Mucosa of stomach (tissue), 1 donor: ENCODE data around the gene SEL1L.
"Not testable (repeated sequence)": the region's sequence is repeated elsewhere in the genome, so short reads cannot be mapped to it uniquely, and the experiment has no call there.

Experiments
- H3K27me3 ChIP-seq: one replicate; pipeline ENCODE4 v1.7.0; 2013; ENCODE audit warnings: mild to moderate bottlenecking, low read length; ENCODE audit not compliant: control insufficient read depth, insufficient read depth
- H3K36me3 ChIP-seq: one replicate; pipeline ENCODE4 v1.7.0; 2013; ENCODE audit warnings: low read length; ENCODE audit not compliant: control insufficient read depth, insufficient read depth
- H3K4me1 ChIP-seq: one replicate; pipeline ENCODE4 v1.7.0; 2013; ENCODE audit warnings: mild to moderate bottlenecking, low read length; ENCODE audit not compliant: control insufficient read depth, insufficient read depth
- H3K4me3 ChIP-seq: one replicate; pipeline ENCODE4 v1.7.0; 2013; ENCODE audit warnings: low read length
- H3K9ac ChIP-seq: one replicate; pipeline ENCODE4 v1.7.0; 2013; ENCODE audit warnings: mild to moderate bottlenecking, low read length, moderate library complexity
- H3K9me3 ChIP-seq: one replicate; pipeline ENCODE4 v1.7.0; 2013; ENCODE audit warnings: mild to moderate bottlenecking, low read length, moderate library complexity; ENCODE audit not compliant: control insufficient read depth
- donor health status: Pancreatic carcinoma.

The SEL1L gene

GRCh38 chr14:81466854-81467253 is 66.8 kb downstream of the SEL1L start:
- Histone ChIP-seq H3K27me3 (peaks cover 3% of the 10 kb centered on the region), H3K9me3 (no peaks in the 10 kb centered on the region), H3K36me3 (no peaks in the 10 kb centered on the region), H3K9ac (no peak overlapping the region), H3K4me1 (peaks cover 5% of the 10 kb centered on the region), H3K4me3 (no peak overlapping the region)

- peaks cover 5% of the 10 kb centered on the region for H3K4me1 ChIP-seq
- H3K27me3 ChIP-seq: peaks cover 3% of the 10 kb centered on the region
- H3K9ac ChIP-seq: no peak overlapping the region
- H3K4me3 ChIP-seq: no peak overlapping the region
- no peaks in the 10 kb centered on the region for H3K36me3 ChIP-seq
- no peaks in the 10 kb centered on the region for H3K9me3 ChIP-seq
Observed at GRCh38 chr14:81465507-81466228, 68.0 kb downstream of the SEL1L start.

DNA sequence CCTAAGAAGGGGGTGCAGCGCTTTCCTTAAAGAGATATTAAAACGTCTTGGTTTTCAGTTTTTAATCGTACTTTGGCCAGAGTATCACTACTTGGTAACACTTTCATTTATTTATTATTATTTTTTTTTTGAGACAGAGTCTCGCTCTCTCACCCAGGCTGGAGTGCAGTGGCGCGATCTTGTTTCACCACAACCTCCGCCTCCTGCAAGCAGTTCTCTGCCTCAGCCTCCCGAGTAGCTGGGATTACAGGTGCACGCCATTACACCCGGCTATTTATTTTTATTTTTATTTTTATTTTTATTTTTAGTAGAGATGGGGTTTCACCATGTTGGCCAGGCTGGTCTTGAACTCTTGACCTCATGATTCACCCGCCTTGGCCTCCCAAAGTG is 68.7 kb downstream of the SEL1L start:
- H3K27me3 ChIP-seq, H3K4me1 ChIP-seq, H3K36me3 ChIP-seq, H3K9me3 ChIP-seq: not testable (repeated sequence)
- peak overlapping the region; percentile 63 for H3K4me3 ChIP-seq
- H3K9ac ChIP-seq: peak overlapping the region; percentile 80

DNA sequence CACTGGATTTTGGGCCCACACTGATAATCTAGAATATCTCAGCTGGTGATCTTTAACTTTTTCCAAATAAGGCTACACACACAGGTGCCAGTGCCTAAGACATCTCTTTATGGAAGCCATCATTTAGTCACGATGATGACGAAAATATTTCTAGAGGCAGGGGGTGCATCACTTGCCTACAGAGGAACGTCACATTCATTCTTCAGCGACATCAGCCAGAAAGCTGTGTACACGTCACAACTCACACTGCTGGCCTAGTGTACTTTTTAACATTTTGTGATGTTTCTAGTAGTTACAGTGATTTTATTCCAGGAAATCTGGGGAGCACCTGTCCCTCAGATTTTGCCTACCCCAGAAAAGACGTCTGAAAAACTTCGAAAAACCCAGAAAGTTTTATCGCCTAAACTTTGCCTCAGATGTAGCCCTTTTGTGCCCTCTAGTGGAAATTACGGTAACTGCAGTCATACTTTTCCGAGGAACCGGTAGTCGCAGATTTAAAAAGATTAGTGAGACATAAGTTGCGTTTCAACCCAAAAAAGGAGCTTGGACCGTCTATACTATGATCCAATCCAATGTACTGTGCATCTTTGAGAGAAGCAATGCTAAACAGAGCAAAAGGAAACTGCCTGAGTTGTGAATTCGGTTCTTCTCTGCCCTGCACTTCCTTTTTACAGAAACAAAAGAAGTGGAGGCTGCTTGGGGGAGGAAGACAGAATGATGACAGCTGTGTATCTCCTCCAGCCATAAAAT is 69.2 kb downstream of the SEL1L start:
- Histone ChIP-seq H3K27me3 (peaks cover 3% of the 10 kb centered on the region), H3K4me3 (peak overlapping the region; percentile 63), H3K9me3 (no peaks in the 10 kb centered on the region), H3K9ac (peak overlapping the region; percentile 80), H3K36me3 (no peaks in the 10 kb centered on the region), H3K4me1 (peaks cover 5% of the 10 kb centered on the region)

DNA sequence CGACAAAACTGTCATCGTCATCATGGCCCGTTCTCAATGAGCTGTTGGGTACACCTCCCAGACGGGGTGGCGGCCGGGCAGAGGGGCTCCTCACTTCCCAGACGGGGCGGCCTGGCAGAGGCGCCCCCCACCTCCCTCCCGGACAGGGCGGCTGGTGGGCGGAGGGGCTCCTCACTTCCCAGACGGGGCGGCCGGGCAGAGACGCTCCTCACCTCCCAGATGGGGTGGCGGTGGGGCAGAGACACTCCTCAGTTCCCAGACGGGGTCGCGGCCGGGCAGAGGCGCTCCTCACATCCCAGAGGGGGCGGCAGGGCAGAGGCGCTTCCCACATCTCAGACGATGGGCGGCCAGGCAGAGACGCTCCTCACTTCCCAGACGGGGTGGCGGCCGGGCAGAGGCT is 71.3 kb downstream of the SEL1L start:
- not testable (repeated sequence) for H3K4me1 ChIP-seq

DNA sequence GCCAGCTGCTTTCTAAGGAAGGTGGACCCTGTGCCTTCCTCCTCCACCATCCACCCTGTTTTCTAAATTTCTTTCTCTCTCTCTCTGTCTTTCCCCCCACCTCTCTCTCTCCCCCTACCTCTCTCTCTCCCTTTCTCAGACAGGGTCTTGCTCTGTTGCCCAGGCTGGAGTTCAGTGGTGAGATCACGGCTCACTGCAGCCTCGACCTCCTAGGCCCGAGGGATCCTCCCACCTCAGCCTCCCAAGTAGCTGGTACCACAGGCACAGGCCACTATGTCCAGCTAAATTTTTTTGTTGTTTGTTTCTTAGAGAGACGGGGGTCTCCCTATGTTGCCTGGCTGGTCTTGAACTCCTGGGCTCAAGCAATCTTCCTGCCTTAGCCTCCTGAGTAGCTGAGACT is 73.7 kb downstream of the SEL1L start:
- Histone ChIP-seq H3K4me1 (peaks cover 5% of the 10 kb centered on the region), H3K9ac (no peak overlapping the region), H3K36me3 (no peaks in the 10 kb centered on the region), H3K4me3 (no peak overlapping the region), H3K27me3 (peaks cover 3% of the 10 kb centered on the region), H3K9me3 (no peaks in the 10 kb centered on the region)

More for the DNA sequence above, 71.3 kb downstream of the SEL1L start:
- H3K27me3 ChIP-seq, H3K9me3 ChIP-seq, H3K4me3 ChIP-seq, H3K36me3 ChIP-seq, H3K9ac ChIP-seq: not testable (repeated sequence)

GRCh38 chr14:81458352-81458751 is 75.3 kb downstream of the SEL1L start:
- no peaks in the 10 kb centered on the region for H3K36me3 ChIP-seq
- H3K4me3 ChIP-seq: no peak overlapping the region
- H3K9me3 ChIP-seq: no peaks in the 10 kb centered on the region
- H3K9ac ChIP-seq: no peak overlapping the region
- H3K27me3 ChIP-seq: no peaks in the 10 kb centered on the region
- no peaks in the 10 kb centered on the region for H3K4me1 ChIP-seq

DNA sequence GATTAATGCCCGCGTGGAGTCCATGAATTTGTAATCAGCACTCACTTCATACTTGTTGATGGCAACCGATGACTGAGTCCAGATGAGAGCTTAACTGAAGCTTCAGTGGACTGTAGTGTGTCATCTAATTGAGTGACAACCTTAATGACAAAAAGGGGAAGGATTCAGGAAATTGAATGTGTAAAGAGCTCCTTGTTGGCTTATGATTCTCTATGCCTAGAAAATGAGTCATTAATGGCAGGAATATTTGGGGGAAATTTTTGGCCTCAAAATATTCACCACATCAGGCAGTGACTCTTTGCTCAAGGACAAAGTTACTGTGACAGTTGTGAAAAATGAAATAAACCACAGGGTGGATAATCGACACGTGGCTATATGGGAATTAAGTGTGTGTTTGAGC is 78.3 kb downstream of the SEL1L start:
- H3K9me3 ChIP-seq: no peaks in the 10 kb centered on the region
- H3K4me3 ChIP-seq: no peak overlapping the region
- no peaks in the 10 kb centered on the region for H3K27me3 ChIP-seq
- no peaks in the 10 kb centered on the region for H3K4me1 ChIP-seq
- no peak overlapping the region for H3K9ac ChIP-seq
- no peaks in the 10 kb centered on the region for H3K36me3 ChIP-seq

- H3K9ac ChIP-seq: no peak overlapping the region
Observed at GRCh38 chr14:81454572-81455218, 79.0 kb downstream of the SEL1L start.

GRCh38 chr14:81453166-81453766 is 80.4 kb downstream of the SEL1L start:
- Histone ChIP-seq H3K4me3 (no peak overlapping the region), H3K36me3 (no peaks in the 10 kb centered on the region)

More at GRCh38 chr14:81454572-81455218, 79.0 kb downstream of the SEL1L start:
- peaks cover 5% of the 10 kb centered on the region for H3K27me3 ChIP-seq
- no peaks in the 10 kb centered on the region for H3K36me3 ChIP-seq
- H3K4me1 ChIP-seq: peaks cover 2% of the 10 kb centered on the region
- no peaks in the 10 kb centered on the region for H3K9me3 ChIP-seq
- no peak overlapping the region for H3K4me3 ChIP-seq

DNA sequence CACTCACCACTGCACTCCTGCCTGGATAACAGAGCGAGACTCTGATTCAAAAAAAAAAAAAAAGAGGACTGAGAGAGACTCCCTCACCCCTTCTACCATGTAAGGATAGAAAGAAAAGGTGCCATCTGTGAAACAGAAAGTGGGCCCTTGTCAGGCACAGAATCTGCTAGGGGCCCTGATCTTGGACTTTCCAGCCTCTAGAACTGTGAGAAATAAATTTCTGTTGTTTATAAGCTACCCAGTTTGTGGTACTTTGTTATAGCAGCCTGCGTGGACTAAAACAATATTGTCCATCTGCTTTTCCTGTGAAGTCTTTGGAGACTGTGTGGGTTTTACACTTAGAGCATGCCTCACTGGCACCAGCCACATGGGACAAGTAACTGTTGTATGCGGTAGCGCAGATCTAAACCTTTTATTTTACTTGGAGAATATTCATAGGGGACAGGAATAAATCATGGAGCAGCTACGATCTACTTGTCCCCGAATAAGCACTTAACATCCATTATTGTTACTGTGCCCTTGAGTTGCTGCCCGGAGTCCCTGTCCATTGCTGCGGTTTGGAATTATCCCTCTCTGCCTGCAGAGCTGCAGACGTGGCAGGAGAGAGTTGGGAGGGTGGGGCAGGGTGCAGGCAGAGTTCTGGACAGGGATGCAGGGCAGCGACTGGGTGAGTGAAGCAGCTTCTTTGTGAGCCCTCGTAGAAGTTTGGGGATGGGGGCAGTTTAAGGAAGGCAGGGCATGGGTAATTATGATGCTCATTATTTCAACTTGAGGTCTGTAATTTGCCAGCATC is 81.1 kb downstream of the SEL1L start:
- H3K36me3 ChIP-seq: no peaks in the 10 kb centered on the region
- H3K4me1 ChIP-seq: peaks cover 11% of the 10 kb centered on the region
- no peak overlapping the region for H3K4me3 ChIP-seq
- no peaks in the 10 kb centered on the region for H3K9me3 ChIP-seq
- H3K27me3 ChIP-seq: peaks cover 15% of the 10 kb centered on the region
- H3K9ac ChIP-seq: no peak overlapping the region

More at GRCh38 chr14:81453166-81453766, 80.4 kb downstream of the SEL1L start:
- Histone ChIP-seq H3K27me3 (peaks cover 15% of the 10 kb centered on the region), H3K4me1 (peaks cover 11% of the 10 kb centered on the region), H3K9me3 (no peaks in the 10 kb centered on the region), H3K9ac (no peak overlapping the region)
